GM18861 (cell line): ENCODE results near the gene RPP40.
"Not testable (repeated sequence)": the region's sequence is repeated elsewhere in the genome, so short reads cannot be mapped to it uniquely, and the experiment has no call there.

Experiments
- ATAC-seq: cut with Tn5 transposase; IDR thresholded peaks from one replicate; pipeline ENCODE4 v1.9.1; 2021; ENCODE audit not compliant: unreplicated experiment

The RPP40 gene

GRCh38 chr6:5003604-5004372 is at the start of gene RPP40:
RPP40 (minus strand) TSS chr6:5004037; CDS start chr6:5004002, 35 bp downstream.
- peak; percentile 94 for ATAC-seq

- no peak for ATAC-seq
These were observed 49.2 kb upstream of the RPP40 start for GRCh38 chr6:5053038-5053437.

DNA sequence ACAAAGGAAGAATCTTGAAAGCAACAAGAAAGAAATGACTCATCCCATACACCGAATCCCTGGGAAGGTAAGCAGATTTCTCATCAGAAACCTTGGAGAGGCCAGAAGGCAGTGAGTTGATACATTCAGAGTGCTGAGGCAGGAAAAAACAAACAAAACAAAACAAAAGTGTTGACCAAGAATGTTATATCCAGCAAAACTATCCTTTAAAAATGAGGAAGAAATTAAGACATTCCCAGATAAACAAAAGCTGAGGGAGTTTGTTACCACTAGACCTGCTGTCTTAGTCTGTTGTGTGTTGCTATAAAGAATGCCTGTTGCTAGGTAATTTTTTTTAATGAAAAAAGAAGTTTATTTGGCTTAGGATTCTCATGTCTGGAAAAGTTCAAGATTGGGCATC is 47.6 kb upstream of the RPP40 start:
- ATAC-seq = no peak

DNA sequence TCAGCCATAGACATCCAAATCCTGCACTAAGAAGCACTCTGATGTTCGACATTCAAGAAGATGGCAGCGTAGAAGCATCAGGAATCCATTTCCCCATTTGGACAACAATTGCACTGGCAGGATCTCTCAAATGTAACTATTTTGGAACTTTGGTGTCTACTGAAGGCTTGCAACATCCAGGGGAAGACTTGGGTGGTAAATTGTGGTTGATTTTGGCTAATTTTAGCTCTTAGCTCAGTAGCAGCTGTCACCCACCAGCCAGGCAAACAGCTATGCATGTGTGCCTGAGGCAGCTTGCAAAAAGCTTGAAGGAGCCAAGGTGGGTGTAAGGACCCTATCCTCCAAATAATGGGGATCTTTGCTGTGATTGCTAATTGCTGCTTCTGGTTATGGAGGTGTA is 46.2 kb upstream of the RPP40 start:
- ATAC-seq = no peak

DNA sequence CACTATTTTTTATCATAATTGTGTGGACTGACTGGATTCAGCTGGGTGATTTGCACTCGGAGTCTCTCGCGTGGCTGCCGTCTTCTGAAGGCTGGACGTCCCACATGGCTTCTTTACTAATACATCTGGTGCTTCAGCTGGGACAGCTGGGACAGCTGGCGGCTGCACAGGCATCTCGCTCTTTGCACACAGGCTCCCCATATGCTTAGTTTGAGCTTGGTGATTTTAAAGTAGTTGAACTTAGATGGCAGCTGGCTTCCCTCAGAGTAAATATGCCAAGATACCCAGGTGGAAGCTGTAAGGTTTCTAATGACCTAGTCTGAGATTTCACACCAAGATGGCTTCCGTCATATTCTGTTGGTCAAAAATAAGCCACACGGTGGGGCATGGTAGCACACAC is 42.6 kb upstream of the RPP40 start:
- ATAC-seq = no peak

DNA sequence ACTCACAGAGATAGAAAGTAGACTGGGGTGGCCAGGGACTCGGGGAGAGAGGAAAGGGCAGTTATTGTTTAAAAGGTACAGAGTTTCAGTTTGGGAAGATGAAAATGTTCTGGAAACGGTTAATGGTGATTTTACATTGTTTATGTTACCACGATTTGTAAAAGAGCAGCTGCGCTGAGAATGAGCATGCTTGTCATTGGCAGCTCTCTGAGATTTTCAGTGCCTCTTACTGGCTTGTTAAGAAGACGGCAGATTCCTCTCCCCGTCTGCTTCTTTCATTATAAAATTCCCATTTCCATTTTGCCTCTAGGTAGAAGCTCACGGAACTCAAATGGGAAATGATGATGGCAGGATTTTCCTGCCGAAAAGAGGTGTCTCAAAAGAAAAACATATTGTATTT is 41.6 kb upstream of the RPP40 start:
- ATAC-seq = no peak

GRCh38 chr6:5044866-5045265 is 41.0 kb upstream of the RPP40 start:
- no peak for ATAC-seq

- no peak for ATAC-seq
These were observed 38.6 kb upstream of the RPP40 start for GRCh38 chr6:5042436-5042835.

- no peak for ATAC-seq
These were observed 38.1 kb upstream of the RPP40 start for GRCh38 chr6:5041955-5042354.

DNA sequence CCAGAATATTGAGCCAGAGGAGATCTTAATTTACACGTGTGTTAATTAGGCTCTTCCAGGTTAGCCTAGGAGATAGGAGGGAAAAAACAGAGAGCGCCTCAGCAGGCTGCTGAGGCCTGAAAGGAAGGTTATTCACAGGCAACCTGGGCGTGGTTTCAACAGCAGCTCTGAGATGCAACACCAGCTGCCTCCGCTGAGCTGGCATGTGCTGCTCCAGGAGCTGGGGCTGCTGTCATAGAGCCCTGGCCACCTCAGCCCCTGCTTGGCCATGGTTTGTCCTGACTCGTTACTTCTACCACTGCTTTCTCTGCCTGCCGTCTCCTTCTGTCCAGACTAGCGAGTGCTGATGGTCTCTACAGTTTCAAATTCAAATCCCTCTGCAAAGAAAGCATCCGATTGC is 32.4 kb upstream of the RPP40 start:
- no peak for ATAC-seq

DNA sequence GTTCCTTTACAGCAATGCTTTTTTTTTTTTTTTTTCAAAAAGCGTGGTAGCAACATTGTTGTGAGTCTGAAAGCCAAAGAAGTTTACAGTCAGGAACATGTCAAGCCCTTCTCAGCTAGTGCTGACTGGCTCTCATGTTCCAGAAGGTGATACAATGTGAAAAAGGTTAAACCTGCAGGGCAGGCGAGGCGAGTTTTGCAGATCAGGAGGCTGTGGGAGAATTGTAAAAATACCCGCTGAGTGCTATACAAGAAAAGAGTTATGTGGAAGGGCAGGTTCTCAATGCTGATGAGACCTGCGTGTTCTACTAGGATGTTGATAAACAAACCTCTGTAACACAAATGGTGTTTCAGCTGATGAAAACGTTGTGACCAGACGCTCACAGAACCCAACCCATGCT is 30.9 kb upstream of the RPP40 start:
- ATAC-seq = no peak

DNA sequence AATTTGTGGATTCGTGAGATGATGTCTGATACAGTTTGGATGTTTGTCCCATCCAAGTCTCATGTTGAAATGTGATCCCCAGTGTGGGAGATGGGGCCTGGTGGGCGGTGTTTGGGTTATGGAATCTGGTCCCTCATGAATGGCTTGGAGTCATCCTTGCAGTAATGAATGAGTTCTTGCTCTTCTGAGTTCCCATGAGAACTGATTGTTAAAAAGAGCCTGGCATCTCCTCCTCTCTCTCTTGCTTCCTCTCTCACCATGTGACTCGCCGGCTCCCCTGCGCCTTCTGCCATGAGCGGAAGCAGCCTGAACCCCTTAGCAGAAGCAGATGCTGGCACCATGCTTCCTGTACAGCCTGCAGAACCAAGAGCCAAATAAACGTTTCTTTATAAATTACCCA is 30.5 kb upstream of the RPP40 start:
- no peak for ATAC-seq

DNA sequence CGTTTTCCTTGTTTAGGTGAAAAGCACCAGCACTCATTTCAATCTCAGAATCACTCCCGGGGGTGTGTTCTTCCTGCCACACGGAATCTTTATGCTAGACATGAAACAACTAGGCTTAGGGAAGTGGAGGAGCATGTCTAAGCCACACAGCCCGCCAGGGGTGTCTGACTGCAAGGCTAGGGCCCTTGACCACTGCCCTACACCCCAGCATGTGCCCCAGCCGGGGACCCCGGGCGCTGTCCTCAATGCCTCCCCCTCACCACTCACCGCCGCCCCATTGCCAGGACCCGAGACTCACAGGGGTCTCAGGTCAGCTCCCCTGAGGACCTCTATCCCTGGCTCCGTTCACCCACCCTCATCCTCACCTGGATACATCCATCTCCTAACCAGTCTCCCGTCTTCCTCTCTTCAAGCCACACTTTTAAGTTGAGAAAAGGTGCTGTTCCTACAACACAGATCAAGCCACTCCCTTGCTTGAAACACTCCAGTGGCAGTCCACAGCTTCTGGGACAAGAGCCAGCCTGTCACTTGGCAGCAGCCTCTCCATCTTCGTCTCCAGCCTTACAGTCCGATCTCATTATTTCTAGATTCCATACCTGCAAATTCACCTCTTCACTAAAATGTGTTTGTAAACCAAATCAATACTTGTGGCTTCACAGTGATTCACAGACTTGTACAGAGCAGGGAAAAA is 29.5 kb upstream of the RPP40 start:
- not testable (repeated sequence) for ATAC-seq

DNA sequence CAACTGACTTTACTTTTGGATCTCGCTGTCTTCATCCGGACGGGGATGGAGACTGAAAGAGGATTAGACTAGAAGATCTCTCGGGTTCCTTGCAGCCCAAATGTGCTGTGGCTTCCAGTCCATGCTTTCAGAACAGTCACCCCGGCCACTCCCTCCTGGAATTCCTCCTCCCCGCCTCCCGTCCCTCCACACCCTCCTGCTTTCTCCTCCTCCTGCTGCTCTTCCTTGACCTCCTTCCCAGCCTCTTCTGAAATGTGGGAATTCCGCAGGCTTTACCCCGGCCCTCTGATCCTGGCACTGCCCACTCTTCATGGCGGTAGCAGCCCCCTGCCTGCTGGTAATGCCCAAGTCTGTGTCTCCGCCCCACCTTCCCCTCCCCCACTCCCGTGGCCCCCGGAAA is 28.9 kb upstream of the RPP40 start:
- ATAC-seq = not testable (repeated sequence)

DNA sequence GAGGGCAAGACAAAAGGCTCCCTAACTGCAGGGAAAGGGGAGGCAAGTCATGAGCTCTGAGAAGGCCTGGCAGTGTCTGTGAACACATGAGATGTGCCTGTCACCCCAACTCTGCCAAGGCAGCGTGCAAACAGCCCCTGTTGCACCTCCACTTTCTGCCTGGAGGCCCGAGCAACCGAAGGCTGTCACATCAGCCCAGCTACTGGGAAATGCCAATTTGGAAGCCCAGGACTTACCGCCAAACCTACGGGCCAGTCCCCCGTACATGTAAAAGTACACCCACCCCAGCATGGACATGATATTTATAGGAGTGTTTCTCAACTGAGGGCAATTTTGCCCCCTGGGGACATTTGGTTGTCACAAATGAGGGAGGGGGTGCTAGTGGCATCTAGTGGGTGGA is 27.3 kb upstream of the RPP40 start:
- no peak for ATAC-seq

DNA sequence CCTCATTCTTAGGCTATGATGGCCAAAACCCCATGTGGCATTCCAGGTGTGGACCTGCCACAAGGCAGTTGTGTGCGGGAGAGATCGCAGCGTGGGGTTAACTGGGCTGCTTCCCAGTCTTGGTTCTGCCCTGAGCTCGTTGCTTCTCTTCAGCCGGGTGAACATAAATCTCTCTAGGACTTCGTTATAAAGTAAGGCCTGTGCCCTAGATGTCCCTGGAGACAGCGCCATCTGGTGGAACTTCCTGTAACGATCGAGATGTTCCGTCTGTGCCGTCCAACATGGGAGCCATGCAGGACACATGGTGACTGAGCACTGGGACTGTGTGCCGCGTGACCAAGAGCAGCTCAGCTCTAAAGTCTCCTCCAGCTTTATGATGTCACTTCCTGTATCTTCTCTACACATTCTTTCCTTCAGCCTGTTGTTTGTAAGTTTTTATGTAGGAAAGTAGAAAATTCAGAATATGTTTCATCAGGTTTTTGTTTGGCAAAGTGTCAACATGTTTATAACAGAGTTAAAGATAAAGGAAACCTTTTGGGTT is 26.8 kb upstream of the RPP40 start:
- ATAC-seq = peak; percentile 90

- ATAC-seq = no peak
These were observed 25.8 kb upstream of the RPP40 start for GRCh38 chr6:5029609-5030008.

DNA sequence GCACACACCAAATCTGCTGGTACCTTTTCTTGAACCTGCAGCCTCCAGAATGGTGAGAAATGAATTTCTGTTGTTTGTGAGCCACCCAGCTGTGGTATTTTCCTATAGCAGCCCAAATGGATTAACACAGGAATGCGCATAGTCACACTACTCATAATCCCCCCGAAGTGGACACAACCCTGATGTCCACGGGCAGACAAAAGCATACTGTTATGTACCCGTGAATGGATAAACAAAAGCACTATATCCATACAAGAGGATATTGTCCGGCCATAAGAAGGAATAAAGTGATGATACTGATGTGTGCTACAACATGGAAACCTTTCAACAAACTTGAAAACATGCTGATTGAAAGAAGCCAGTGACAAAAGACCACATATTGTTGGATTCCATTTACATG is 25.1 kb upstream of the RPP40 start:
- ATAC-seq = no peak

- ATAC-seq = no peak
These were observed 24.5 kb upstream of the RPP40 start for GRCh38 chr6:5028301-5028700.

DNA sequence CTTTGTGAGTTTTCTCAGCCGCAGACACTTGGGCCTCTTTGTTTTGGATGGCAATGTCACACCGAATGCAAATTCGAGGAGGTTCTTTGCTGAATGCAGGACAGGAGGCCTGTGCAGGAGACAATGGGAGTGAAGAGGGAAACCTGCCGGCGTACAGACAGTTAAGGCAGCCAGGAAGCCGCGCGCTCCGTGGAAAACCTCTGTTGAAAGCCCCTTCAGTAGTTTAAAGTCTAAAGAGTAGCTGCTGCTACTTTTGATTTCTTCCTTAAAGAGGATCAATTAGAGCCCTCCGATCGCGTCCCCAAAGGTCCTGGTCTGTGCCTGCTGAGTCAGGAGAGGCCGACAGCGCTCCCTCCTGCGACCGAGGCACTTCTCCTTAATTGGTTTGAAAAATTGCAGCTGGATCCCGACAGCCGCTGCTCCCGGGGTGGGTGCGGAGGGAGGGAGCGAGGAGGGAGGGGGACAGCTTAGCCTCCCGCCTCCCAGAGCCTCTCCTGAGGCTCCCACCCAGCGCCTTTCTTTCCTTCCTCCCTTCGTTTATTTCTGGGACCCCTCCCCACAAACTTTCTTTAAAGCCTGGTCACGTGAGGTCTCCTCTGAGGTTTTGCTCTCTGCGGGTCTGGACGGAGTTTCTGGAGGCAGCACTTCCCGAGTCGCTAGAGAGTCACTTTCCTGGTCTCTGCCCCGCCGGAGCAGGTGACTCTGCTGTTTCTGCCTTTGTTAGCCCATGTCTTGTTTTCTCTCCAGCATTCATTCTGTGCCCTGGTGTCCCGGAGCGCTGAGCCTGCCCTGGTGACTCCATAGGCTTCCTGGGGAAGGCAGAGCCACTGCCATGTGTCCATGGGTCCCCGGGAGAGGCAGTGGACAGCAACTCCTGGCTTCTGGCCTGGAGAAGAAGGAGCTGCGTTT is 22.3 kb upstream of the RPP40 start:
- no peak for ATAC-seq

GRCh38 chr6:5023923-5024322 is 20.1 kb upstream of the RPP40 start:
- no peak for ATAC-seq
